Caco-2 (cell line): ENCODE data around the gene SLX4IP. TPM values are rescaled to one million over a fixed set of nuclear protein-coding genes. Genes with fewer than 3 reads are reported as not detected.

Experiments used
- BruUV-seq: library from RNA; stranded (reverse); fragments of 400-500 nt; replicated peaks from 2 replicates; lab custom pipeline; 2021; lab: Mats Ljungman, UMichigan
- CTCF ChIA-PET: fragments of 300-600 bp; sonication (Branson Sonifier 250); formaldehyde crosslinking; loops from one replicate; lab custom pipeline; 2022; ENCODE audit warnings: antibody characterized with exemption; lab: Charles Lee
- POLR2A ChIA-PET: fragments of 300-600 bp; sonication (Branson Sonifier 250); formaldehyde crosslinking; loops from one replicate; lab custom pipeline; 2022; ENCODE audit warnings: antibody characterized with exemption; lab: Charles Lee
- DNase-seq, 2 experiments: peaks; one replicate each; pipeline versions ENCODE4 v3.0.0 to v3.0.0-alpha.2; 2020 to 2022
- H3K27me3 ChIP-seq: replicated peaks from 2 replicates; pipeline ENCODE4 v1.6.0; 2011; ENCODE audit warnings: low read length; ENCODE audit not compliant: control insufficient read depth, insufficient read depth
- H3K36me3 ChIP-seq: 2 replicates; pipeline ENCODE4 v1.5.1; 2011; ENCODE audit warnings: low read length; ENCODE audit not compliant: control insufficient read depth, insufficient read depth
- H3K4me1 ChIP-seq: fragments of 250-450 bp; sonication (Bioruptor Pico); 2 replicates; pipeline ENCODE4 v1.5.1; 2020; ENCODE audit warnings: mild to moderate bottlenecking
- H3K4me3 ChIP-seq: 2 replicates; pipeline ENCODE4 v1.5.1; 2011; ENCODE audit warnings: low read depth, mild to moderate bottlenecking, control low read depth, low read length
- H3K9me3 ChIP-seq: fragments of 250-450 bp; sonication (Bioruptor Pico); 2 replicates; pipeline ENCODE4 v1.5.1; 2020; ENCODE audit warnings: mild to moderate bottlenecking, moderate library complexity
- H3K27ac Mint-ChIP-seq: one replicate; pipeline ENCODE4 v1.8.0; 2022; ENCODE audit warnings: mixed read lengths; ENCODE audit not compliant: unreplicated experiment
- H3K27me3 Mint-ChIP-seq: one replicate; pipeline ENCODE4 v1.8.0; 2022; ENCODE audit warnings: mixed read lengths; ENCODE audit not compliant: insufficient read depth, unreplicated experiment
- H3K36me3 Mint-ChIP-seq: one replicate; pipeline ENCODE4 v1.8.0; 2022; ENCODE audit warnings: mild to moderate bottlenecking, mixed read lengths; ENCODE audit not compliant: insufficient read depth, unreplicated experiment
- H3K4me1 Mint-ChIP-seq: one replicate; pipeline ENCODE4 v1.8.0; 2022; ENCODE audit warnings: low read depth, mixed read lengths; ENCODE audit not compliant: unreplicated experiment
- H3K4me3 Mint-ChIP-seq: one replicate; pipeline ENCODE4 v1.8.0; 2022; ENCODE audit warnings: mild to moderate bottlenecking, moderate library complexity, mixed read lengths; ENCODE audit not compliant: unreplicated experiment
- H3K9me3 Mint-ChIP-seq: one replicate; pipeline ENCODE4 v1.8.0; 2022; ENCODE audit warnings: mixed read lengths; ENCODE audit not compliant: unreplicated experiment
- intact Hi-C: fragments of 100-400 bp; cut with micrococcal nuclease; formaldehyde crosslinking; loops from one replicate; pipeline ENCODE4 v1.10.0; 2022; ENCODE audit not compliant: unreplicated experiment
- total RNA-seq: library from RNA; stranded (reverse); gene quantifications from 2 replicates; pipeline ENCODE4 v1.2.3, GENCODE V29; 2022
- TF ChIP-seq, protein P1 (sequence below), 2 experiments: fragments of 200-600 bp in 1 of 2; IDR thresholded peaks; 1 replicate in 1 of 2; 2 replicates in 1 of 2; pipeline versions ENCODE4 v1.5.1 to v1.8.0; 2011 to 2022; ENCODE audit warnings: antibody characterized with exemption in 1 of 2, control low read depth in 1 of 2, inconsistent platforms in 1 of 2, low read depth in 1 of 2, low read length in 1 of 2, mild to moderate bottlenecking in 1 of 2, moderate library complexity in 1 of 2; ENCODE audit not compliant: insufficient read depth in 1 of 2, severe bottlenecking in 1 of 2, unreplicated experiment in 1 of 2

SLX4IP gene
- total RNA-seq, 1 experiment from 2014 or later, result 8.5 TPM

DNA sequence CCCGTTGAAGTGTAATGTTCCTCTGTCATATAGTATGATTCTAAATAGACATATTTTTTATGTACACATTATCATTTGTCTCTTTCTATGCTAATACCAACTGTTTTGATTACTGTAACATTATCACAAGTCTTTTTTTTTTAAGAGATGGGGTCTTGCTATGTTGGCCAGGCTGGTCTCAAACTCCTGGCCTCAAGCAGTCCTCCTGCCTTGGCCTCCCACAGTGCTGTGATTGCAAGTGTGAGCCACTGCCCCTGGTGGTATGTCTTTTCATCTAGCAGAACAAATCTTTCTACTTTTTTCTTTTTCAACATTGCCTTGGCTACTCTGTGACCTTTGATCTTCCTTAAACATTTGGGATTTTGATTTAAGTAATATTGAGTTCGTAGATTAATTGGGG, 57.7 kb downstream of the SLX4IP start:
- Mint-ChIP-seq H3K36me3 (no peaks in the 10 kb centered on the region), H3K27ac (no peak overlapping the region), H3K9me3 (no peaks in the 10 kb centered on the region), H3K4me3 (no peak overlapping the region), H3K27me3 (no peaks in the 10 kb centered on the region), H3K4me1 (no peaks in the 10 kb centered on the region)
- Histone ChIP-seq H3K4me3 (no peak overlapping the region), H3K36me3 (no peaks in the 10 kb centered on the region), H3K9me3 (no peaks in the 10 kb centered on the region), H3K4me1 (no peaks in the 10 kb centered on the region), H3K27me3 (no peaks in the 10 kb centered on the region)
- ChIA-PET POLR2A (no interaction called here), CTCF (no interaction called here)
- intact Hi-C loops, result no loop called here
- DNase-seq, result no peak
- BruUV-seq, result no TSS peak
- TF ChIP-seq, protein P1, sequence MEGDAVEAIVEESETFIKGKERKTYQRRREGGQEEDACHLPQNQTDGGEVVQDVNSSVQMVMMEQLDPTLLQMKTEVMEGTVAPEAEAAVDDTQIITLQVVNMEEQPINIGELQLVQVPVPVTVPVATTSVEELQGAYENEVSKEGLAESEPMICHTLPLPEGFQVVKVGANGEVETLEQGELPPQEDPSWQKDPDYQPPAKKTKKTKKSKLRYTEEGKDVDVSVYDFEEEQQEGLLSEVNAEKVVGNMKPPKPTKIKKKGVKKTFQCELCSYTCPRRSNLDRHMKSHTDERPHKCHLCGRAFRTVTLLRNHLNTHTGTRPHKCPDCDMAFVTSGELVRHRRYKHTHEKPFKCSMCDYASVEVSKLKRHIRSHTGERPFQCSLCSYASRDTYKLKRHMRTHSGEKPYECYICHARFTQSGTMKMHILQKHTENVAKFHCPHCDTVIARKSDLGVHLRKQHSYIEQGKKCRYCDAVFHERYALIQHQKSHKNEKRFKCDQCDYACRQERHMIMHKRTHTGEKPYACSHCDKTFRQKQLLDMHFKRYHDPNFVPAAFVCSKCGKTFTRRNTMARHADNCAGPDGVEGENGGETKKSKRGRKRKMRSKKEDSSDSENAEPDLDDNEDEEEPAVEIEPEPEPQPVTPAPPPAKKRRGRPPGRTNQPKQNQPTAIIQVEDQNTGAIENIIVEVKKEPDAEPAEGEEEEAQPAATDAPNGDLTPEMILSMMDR (IDR thresholded peaks at IDR 0.05; ENCODE audit: insufficient read depth in 1 of 2, low read depth in 1 of 2, low read length in 1 of 2, severe bottlenecking in 1 of 2, unreplicated experiment in 1 of 2), result no peak

DNA sequence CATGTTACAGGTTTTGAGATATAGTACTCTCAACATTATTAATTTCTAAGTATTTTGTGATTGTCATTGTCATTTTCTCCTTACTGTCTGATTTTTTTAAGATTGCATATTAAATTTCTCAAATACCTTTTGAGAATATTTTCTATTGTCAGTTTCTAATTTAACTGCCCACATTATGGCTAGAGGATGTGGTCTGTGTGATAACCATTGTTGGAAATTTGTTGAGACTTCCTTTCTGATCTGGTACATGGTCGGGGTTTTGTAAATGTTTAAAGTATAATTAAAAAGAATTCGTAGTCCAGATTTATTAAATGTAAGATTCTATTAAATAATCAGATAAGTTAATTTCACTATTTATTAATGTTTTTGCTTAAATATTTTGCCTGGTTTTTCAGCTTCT, 60.1 kb downstream of the SLX4IP start:
- Mint-ChIP-seq H3K4me3 (no peak overlapping the region), H3K27ac (no peak overlapping the region), H3K9me3 (no peaks in the 10 kb centered on the region), H3K36me3 (no peaks in the 10 kb centered on the region), H3K4me1 (no peaks in the 10 kb centered on the region), H3K27me3 (no peaks in the 10 kb centered on the region)
- TF ChIP-seq, protein P1 (IDR thresholded peaks at IDR 0.05; ENCODE audit: insufficient read depth in 1 of 2, low read depth in 1 of 2, low read length in 1 of 2, severe bottlenecking in 1 of 2, unreplicated experiment in 1 of 2), result no peak
- H3K36me3 ChIP-seq, result no peaks in the 10 kb centered on the region
- ChIA-PET POLR2A (no interaction called here), CTCF (no interaction called here)
- BruUV-seq, result no TSS peak
- H3K4me1 ChIP-seq, result no peaks in the 10 kb centered on the region
- intact Hi-C loops, result no loop called here
- H3K27me3 ChIP-seq, result no peaks in the 10 kb centered on the region
- DNase-seq, result no peak
- H3K4me3 ChIP-seq, result no peak overlapping the region
- H3K9me3 ChIP-seq, result no peaks in the 10 kb centered on the region

DNA sequence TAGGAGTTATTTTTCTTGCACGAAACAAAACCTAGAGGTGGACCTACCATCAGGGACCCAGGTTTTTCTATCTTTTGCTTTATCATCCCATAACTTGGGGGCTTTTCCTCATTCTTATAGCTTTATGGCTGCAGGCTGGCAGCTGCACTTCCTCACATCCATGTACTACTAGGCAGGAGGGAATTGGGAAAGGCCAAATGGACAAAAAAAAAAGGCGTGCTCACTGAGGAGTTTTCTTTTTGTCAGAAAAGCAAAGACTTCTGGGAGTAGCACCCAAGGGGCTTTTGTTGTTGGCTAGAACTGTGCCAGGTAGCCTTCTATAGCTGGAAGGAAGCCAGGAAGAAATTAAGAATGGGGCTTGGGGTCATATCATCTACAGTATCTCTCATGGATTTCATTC, 61.4 kb downstream of the SLX4IP start:
- BruUV-seq, result no TSS peak
- ChIA-PET POLR2A (no interaction called here), CTCF (no interaction called here)

More for the DNA sequence above, 61.4 kb downstream of the SLX4IP start:
- no peaks in the 10 kb centered on the region for H3K4me1 Mint-ChIP-seq
- TF ChIP-seq, protein P1 (IDR thresholded peaks at IDR 0.05; ENCODE audit: insufficient read depth in 1 of 2, low read depth in 1 of 2, low read length in 1 of 2, severe bottlenecking in 1 of 2, unreplicated experiment in 1 of 2), result no peak
- no peak overlapping the region for H3K4me3 ChIP-seq
- H3K36me3 ChIP-seq, result no peaks in the 10 kb centered on the region
- no peak for DNase-seq
- no peak overlapping the region for H3K4me3 Mint-ChIP-seq
- no peaks in the 10 kb centered on the region for H3K36me3 Mint-ChIP-seq
- no peaks in the 10 kb centered on the region for H3K27me3 ChIP-seq
- no peaks in the 10 kb centered on the region for H3K9me3 ChIP-seq
- no peaks in the 10 kb centered on the region for H3K9me3 Mint-ChIP-seq
- no peaks in the 10 kb centered on the region for H3K27me3 Mint-ChIP-seq
- intact Hi-C loops, result no loop called here
- no peaks in the 10 kb centered on the region for H3K4me1 ChIP-seq
- H3K27ac Mint-ChIP-seq, result no peak overlapping the region
